NK-92 (cell line): Measurements from ENCODE around the gene CHTF18.
"Not testable (repeated sequence)": the region's sequence is repeated elsewhere in the genome, so short reads cannot be mapped to it uniquely, and the experiment has no call there.

Experiments
- DNase-seq: peaks from one replicate; lab custom pipeline; 2025; ENCODE audit not compliant: unreplicated experiment; lab: John Stamatoyannopoulos, UW

The CHTF18 gene

DNA sequence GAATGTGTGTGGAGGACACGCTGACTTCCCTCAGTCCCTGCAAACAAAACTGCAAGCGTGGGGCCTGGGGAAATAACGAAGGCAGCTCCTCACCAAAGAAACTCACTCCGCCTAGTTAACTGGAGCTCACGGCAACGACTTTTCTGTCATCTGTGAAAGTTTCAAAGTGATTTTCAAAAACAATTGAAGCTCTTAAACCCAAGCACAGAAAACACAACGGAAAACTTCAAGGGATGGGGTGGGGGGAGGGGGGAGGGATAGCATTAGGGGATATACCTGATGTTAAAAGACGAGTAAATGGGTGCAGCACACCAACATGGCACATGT lies 15.3 kb downstream of the CHTF18 start:
- DNase-seq, result no peak

DNA sequence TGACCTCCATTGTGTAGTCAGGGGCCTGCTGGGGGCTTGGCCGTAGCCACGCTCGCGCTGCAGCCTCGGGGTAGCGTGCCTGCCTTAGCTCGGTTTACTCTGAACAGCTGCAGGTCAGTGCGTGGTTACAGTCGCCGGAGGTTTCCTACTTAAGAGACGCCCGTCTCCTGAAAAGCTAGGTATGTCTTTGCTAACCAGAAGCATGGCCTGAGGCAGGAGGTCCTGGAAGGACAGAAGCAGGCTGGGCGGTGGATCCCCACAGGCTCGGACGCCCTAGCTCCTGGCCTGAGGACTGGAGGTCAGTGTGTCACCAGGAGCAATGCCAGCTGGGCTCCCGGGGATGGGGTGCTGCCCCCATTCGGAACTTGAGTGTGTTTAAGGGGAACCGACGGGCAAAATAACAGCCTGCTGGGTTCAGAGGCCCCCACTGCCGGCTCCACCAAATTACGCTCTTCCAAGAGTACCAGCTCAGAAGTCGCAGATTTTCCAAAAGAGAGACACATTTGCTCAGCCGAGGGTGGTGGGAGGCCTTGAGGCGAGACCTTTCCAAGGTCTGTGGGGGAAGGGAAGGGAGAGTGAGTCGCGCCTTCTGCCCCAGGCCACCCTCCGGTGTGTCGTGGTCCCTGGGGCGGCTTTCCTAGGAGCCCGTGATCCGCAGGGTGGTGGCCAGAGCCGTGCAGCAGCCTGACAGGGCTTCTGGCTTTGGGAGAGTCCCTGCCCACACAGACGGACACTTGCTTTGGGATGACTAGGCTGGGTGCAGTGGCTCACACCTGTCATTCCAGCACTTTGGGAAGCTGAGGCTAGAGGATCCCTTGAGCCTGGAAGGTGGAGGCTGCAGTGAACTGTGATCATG lies 16.0 kb downstream of the CHTF18 start:
- no peak for DNase-seq

GRCh38 chr16:805474-805873 lies 17.1 kb downstream of the CHTF18 start:
- DNase-seq, result no peak

GRCh38 chr16:807347-808084 lies 19.1 kb downstream of the CHTF18 start:
- no peak for DNase-seq

GRCh38 chr16:808085-808386 lies 19.6 kb downstream of the CHTF18 start:
- DNase-seq, result no peak

DNA sequence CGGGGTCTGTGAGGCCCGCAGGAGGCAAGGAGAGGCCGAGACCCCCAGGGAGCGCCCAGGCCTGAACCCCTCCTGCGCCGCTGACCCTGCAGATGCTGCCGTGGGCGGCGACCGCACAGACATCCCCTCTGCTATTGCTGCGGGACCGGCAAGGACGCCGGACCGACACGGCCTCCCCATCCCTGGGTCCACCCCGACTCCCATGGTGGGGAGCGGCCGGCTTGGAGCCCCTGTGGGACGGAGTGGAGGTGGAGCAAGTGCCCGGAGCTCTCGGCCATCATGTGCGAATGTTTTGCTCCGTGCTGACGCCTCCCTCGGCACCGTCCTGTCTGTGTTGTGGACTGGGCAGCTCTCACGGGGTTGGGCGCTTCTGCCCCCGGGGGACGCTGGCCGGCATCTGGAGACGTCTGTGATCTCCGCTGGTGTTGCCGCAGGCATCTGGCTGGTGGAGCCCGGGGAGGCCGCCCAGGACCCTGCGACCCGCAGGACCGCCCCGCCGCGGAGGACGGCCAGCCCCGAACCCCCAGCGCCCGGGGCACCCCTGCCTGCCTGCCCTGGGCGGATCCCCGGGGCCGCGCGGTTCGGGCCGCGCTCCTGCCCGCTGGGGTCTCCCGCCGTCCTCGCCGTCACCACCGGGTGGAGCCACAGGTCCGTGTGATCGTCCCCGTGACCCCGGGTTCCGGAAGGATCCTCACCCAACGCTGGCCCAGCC lies 24.9 kb downstream of the CHTF18 start:
- no peak for DNase-seq

- DNase-seq, result no peak
Measured at GRCh38 chr16:813916-814412, 25.5 kb downstream of the CHTF18 start.

GRCh38 chr16:814974-815373 lies 26.6 kb downstream of the CHTF18 start:
- DNase-seq, result no peak

DNA sequence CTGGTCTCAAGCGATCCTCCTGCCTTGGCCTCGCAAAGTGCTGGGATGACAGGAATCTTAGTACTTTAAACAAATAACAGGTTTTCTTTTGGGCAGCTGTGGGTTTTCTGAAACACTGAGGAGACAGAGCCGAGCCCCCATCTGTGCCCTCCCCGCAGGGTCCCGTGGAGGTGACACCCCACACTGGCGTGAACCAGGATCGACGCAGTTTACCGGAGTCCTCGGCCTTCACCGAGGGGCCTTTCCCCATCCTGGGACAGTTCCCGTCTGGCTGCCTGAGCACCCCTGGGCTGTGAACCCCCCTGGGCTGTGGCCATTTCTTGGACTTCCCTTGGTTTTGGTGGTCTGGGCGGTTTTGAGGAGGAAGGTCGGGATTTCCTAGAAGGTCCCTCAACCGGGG lies 27.4 kb downstream of the CHTF18 start:
- DNase-seq, result no peak

- DNase-seq, result no peak
Measured at GRCh38 chr16:817001-817906, 28.8 kb downstream of the CHTF18 start.

DNA sequence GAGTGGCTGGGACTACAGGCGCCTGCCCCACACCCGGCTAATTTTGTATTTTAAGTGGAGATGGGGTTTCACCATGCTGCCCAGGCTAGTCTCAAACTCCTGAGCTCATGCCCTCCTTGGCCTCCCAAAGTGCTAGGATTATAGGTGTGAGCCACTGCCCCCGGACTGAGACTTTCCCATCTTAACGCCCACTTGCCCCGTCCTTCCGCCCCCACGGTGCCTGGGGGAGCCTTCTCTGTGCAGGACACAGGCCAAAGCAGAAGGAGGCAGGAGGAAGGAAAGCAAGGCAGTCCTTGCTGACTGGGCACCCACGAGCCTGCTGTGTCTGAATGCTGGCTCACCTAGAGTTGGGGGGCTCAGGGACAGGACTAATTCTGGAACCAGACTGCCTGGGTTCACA lies 29.7 kb downstream of the CHTF18 start:
- DNase-seq, result no peak

DNA sequence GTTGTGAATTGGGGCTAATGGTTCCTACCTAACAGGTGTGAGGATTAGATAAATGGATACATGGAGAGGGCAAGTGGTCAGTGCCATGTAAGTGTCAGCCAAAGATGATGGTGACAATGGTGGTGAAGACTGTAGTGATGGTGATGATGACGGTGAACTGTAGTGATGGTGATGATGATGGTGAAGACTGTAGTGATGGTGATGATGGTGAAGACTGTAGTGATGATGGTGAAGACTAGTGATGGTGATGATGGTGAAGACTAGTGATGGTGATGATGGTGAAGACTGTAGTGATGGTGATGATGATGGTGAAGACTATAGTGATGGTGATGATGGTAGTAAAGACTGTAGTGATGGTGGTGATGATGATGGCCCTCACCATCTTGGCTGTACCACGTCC lies 30.2 kb downstream of the CHTF18 start:
- DNase-seq, result no peak

DNA sequence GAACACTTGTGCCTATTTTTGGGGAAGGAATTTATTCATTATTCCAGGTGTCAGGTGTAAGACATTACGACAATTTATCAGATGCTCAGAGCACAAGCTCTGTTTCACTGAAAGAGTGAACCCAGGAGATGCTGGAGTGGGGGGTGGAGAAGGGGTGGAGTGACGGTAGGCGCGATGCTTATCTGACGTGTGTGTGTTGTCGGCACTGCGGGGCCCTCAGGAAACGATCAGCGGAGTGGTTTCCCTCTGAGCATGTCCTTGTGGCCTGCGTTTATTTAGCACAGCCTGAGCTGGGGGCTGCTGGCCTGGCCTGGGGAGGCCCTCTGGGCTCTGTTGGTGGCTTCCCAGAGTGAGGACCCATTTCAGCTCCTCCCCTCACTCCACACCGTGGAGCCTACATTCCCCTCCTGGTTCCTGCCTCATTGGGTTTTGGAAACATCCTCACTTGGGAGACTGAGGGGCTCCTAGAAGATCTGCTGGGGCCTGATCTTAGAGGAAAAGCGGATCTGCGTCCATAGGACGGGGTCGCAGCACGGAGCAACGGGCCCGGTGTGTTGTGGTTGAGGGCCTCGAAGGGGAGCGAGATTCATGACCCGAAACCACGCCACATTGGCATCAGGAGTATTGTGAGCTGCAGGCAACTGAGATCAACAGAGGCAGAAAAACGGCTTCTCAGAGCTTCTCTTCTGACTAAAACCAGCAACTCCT lies 31.1 kb downstream of the CHTF18 start:
- DNase-seq, result no peak

DNA sequence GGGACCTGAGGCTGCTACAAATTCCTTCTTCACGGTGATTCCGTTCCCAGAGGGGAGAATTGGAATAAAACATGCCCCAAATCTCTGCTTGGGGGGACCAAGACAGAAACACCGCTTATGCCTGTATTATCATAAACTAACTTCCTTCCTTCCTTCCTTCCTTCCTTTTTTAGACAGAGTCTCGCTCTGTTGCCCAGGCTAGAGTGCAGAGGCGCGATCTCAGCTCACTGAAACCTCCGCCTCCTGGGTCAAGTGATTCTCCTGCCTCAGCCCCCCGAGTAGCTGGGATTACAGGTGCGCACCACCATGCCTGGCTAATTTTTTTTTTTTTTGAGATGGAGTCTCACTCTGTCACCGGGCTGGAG lies 31.6 kb downstream of the CHTF18 start:
- DNase-seq, result not testable (repeated sequence)

GRCh38 chr16:820748-821147 lies 32.3 kb downstream of the CHTF18 start:
- DNase-seq, result no peak

GRCh38 chr16:821751-822150 lies 33.3 kb downstream of the CHTF18 start:
- DNase-seq, result no peak

- DNase-seq, result no peak
Measured at GRCh38 chr16:822174-822908, 33.9 kb downstream of the CHTF18 start.

- no peak for DNase-seq
Measured at GRCh38 chr16:822909-823297, 34.5 kb downstream of the CHTF18 start.

DNA sequence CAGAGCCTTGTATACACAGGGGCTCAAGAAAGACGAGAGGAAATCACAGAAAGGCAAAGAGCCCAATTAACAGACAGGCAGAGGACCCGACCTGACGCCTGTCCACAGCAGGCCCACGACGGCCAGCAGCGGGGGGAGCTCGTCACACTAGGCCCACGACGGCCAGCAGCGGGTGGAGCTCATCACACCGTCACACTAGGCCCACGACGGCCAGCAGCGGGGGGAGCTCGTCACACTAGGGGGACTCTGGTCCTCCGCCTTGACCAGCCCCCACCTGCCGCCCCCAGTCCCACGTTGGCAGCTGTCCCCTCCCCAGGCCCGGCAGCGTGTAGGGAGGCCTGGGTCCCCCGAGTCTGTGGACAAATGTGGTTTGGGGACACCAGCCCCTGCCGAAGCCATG lies 35.8 kb downstream of the CHTF18 start:
- no peak for DNase-seq

- no peak for DNase-seq
Measured at GRCh38 chr16:824601-825000, 36.2 kb downstream of the CHTF18 start.
